ENCODE measurements around the gene HBP1. TPM values are rescaled to one million over a fixed set of nuclear protein-coding genes. Genes with fewer than 3 reads are reported as not detected.

HBP1 gene
- total and polyA plus RNA-seq, 2 of the 8 experiments (the other 6 are each of a cell fraction or from before 2014, with no cell fraction given) = 28.9 to 29.2 TPM

GRCh38 chr7:107138696-107139420, 29.9 kb upstream of the HBP1 start (continued):
- TF ChIP-seq CHD7 (IDR thresholded peaks at IDR 0.05; ENCODE audit: insufficient replicate concordance, low read length) (no peak), POU5F1 (IDR thresholded peaks at IDR 0.05; ENCODE audit: low read depth, low read length) (no peak), TCF12 (IDR thresholded peaks at IDR 0.05; ENCODE audit: low read depth, low read length) (no peak), SIX5 (IDR thresholded peaks at IDR 0.05; ENCODE audit: low read depth, low read length) (no peak), KDM4A (IDR thresholded peaks at IDR 0.05; ENCODE audit: low read depth, low read length, severe bottlenecking) (no peak), JUN (IDR thresholded peaks at IDR 0.05; ENCODE audit: low read depth, low read length) (no peak), CHD2 (IDR thresholded peaks at IDR 0.05; ENCODE audit: low read length) (no peak)

Data from H1 (cell line).